ENCODE data around the gene PON3.

PON3 gene

GRCh38 chr7:95330961-95331337 lies 65.2 kb downstream of the PON3 start:
- no peak overlapping the region for H3K4me3 ChIP-seq (ENCODE audit: low read depth, low read length)
- H3K9me3 ChIP-seq (ENCODE audit: control insufficient read depth, insufficient read depth, low read length): no peaks in the 10 kb centered on the region
- no peak overlapping the region for H3K9ac ChIP-seq (ENCODE audit: low read depth, low read length)
- H3K36me3 ChIP-seq (ENCODE audit: control insufficient read depth, insufficient read depth, low read length): no peaks in the 10 kb centered on the region
- H3K4me1 ChIP-seq (ENCODE audit: control insufficient read depth, insufficient read depth, low read length): no peaks in the 10 kb centered on the region
- no peaks in the 10 kb centered on the region for H3K27me3 ChIP-seq (ENCODE audit: control insufficient read depth, insufficient read depth, low read length)

- Histone ChIP-seq H3K9ac (ENCODE audit: low read depth, low read length) (no peak overlapping the region), H3K4me1 (ENCODE audit: control insufficient read depth, insufficient read depth, low read length) (no peaks in the 10 kb centered on the region), H3K4me3 (ENCODE audit: low read depth, low read length) (no peak overlapping the region), H3K36me3 (ENCODE audit: control insufficient read depth, insufficient read depth, low read length) (no peaks in the 10 kb centered on the region), H3K9me3 (ENCODE audit: control insufficient read depth, insufficient read depth, low read length) (no peaks in the 10 kb centered on the region), H3K27me3 (ENCODE audit: control insufficient read depth, insufficient read depth, low read length) (peaks cover 3% of the 10 kb centered on the region)
These were observed 65.8 kb downstream of the PON3 start for GRCh38 chr7:95330204-95330960.

DNA sequence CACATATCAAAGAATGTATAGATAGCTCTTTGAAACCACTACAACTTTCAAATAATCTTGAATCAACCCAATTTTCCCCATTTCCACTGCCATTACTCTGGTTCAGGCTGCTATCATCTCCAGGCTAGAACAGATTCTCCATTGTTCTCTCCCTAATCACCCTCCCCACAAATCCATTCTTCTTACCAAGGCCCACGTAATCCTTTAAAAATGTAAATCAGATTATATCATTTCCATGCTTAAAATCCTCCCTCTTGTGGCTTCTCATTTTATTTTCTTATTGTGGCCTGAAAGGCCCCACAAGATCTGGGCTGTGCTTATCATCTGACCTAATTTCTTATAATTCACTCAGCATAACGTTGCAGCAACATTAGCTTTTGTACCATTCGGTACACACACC lies 68.8 kb downstream of the PON3 start:
- Histone ChIP-seq H3K4me3 (ENCODE audit: low read depth, low read length) (no peak overlapping the region), H3K4me1 (ENCODE audit: control insufficient read depth, insufficient read depth, low read length) (no peaks in the 10 kb centered on the region), H3K36me3 (ENCODE audit: control insufficient read depth, insufficient read depth, low read length) (no peaks in the 10 kb centered on the region), H3K27me3 (ENCODE audit: control insufficient read depth, insufficient read depth, low read length) (peaks cover 22% of the 10 kb centered on the region), H3K9ac (ENCODE audit: low read depth, low read length) (no peak overlapping the region), H3K9me3 (ENCODE audit: control insufficient read depth, insufficient read depth, low read length) (no peaks in the 10 kb centered on the region)

GRCh38 chr7:95324431-95324830 lies 71.7 kb downstream of the PON3 start, which contains the start of gene PON1:
Gene PON1 (minus strand): TSS chr7:95324532. CDS start chr7:95324475, 57 bp downstream.
- Histone ChIP-seq H3K27me3 (ENCODE audit: control insufficient read depth, insufficient read depth, low read length) (peaks cover 22% of the 10 kb centered on the region), H3K4me1 (ENCODE audit: control insufficient read depth, insufficient read depth, low read length) (no peaks in the 10 kb centered on the region), H3K9ac (ENCODE audit: low read depth, low read length) (peak within 1 kb of the TSS; percentile 57), H3K36me3 (ENCODE audit: control insufficient read depth, insufficient read depth, low read length) (no peaks in the 10 kb centered on the region), H3K9me3 (ENCODE audit: control insufficient read depth, insufficient read depth, low read length) (no peaks in the 10 kb centered on the region), H3K4me3 (ENCODE audit: low read depth, low read length) (peak within 1 kb of the TSS; percentile 70)

- H3K4me3 ChIP-seq (ENCODE audit: low read depth, low read length): peak overlapping the region; percentile 70
- H3K36me3 ChIP-seq (ENCODE audit: control insufficient read depth, insufficient read depth, low read length): no peaks in the 10 kb centered on the region
- H3K9me3 ChIP-seq (ENCODE audit: control insufficient read depth, insufficient read depth, low read length): no peaks in the 10 kb centered on the region
- H3K4me1 ChIP-seq (ENCODE audit: control insufficient read depth, insufficient read depth, low read length): no peaks in the 10 kb centered on the region
- no peak overlapping the region for H3K9ac ChIP-seq (ENCODE audit: low read depth, low read length)
- peaks cover 22% of the 10 kb centered on the region for H3K27me3 ChIP-seq (ENCODE audit: control insufficient read depth, insufficient read depth, low read length)
These were observed 72.6 kb downstream of the PON3 start for GRCh38 chr7:95323410-95324129.

- Histone ChIP-seq H3K36me3 (ENCODE audit: control insufficient read depth, insufficient read depth, low read length) (no peaks in the 10 kb centered on the region), H3K27me3 (ENCODE audit: control insufficient read depth, insufficient read depth, low read length) (peaks cover 22% of the 10 kb centered on the region), H3K4me3 (ENCODE audit: low read depth, low read length) (no peak overlapping the region), H3K9ac (ENCODE audit: low read depth, low read length) (no peak overlapping the region), H3K4me1 (ENCODE audit: control insufficient read depth, insufficient read depth, low read length) (no peaks in the 10 kb centered on the region), H3K9me3 (ENCODE audit: control insufficient read depth, insufficient read depth, low read length) (no peaks in the 10 kb centered on the region)
These were observed 73.3 kb downstream of the PON3 start for GRCh38 chr7:95322854-95323253.

- H3K4me1 ChIP-seq (ENCODE audit: control insufficient read depth, insufficient read depth, low read length): no peaks in the 10 kb centered on the region
- peaks cover 22% of the 10 kb centered on the region for H3K27me3 ChIP-seq (ENCODE audit: control insufficient read depth, insufficient read depth, low read length)
- no peak overlapping the region for H3K4me3 ChIP-seq (ENCODE audit: low read depth, low read length)
- no peaks in the 10 kb centered on the region for H3K36me3 ChIP-seq (ENCODE audit: control insufficient read depth, insufficient read depth, low read length)
- no peak overlapping the region for H3K9ac ChIP-seq (ENCODE audit: low read depth, low read length)
- no peaks in the 10 kb centered on the region for H3K9me3 ChIP-seq (ENCODE audit: control insufficient read depth, insufficient read depth, low read length)
These were observed 73.8 kb downstream of the PON3 start for GRCh38 chr7:95322396-95322795.

DNA sequence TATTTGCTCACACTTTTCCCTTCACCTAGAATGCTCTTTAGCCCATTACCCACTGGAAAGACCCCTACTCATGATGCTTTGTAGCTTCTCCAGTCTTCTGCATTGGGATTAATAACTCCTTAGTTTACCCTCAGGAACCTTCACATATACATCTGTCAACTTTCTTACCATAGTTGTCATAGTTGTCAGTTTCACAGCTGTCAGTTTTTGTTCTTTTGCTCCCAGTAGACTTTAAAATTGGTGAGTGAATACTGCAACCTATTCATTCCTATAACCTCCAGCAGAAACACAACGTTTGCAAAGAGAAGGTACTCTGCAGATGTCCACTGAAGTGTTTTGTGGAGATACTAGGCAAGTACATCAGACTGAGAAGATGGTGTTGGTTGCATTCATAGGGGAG lies 74.5 kb downstream of the PON3 start:
- peaks cover 22% of the 10 kb centered on the region for H3K27me3 ChIP-seq (ENCODE audit: control insufficient read depth, insufficient read depth, low read length)
- H3K4me1 ChIP-seq (ENCODE audit: control insufficient read depth, insufficient read depth, low read length): no peaks in the 10 kb centered on the region
- H3K9me3 ChIP-seq (ENCODE audit: control insufficient read depth, insufficient read depth, low read length): no peaks in the 10 kb centered on the region
- H3K9ac ChIP-seq (ENCODE audit: low read depth, low read length): no peak overlapping the region
- no peak overlapping the region for H3K4me3 ChIP-seq (ENCODE audit: low read depth, low read length)
- no peaks in the 10 kb centered on the region for H3K36me3 ChIP-seq (ENCODE audit: control insufficient read depth, insufficient read depth, low read length)

DNA sequence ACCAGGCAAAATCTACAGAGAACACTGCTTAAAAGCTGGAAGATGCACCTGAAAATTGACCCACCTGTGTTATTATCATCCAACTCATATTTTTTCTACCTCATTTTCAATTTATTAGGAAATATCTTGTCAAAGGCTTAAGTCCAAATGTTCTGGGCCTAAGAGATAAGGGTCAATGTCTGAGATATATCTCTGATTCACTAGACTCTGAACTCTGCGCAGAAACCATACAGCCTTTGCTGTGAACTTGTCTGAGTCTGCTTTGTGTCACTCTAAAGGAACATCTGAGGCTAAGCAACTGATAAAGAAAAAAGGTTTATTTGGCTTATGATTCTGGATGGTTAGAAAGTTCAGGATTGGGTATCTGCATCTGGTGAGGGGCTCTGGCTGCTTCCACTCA lies 75.5 kb downstream of the PON3 start:
- Histone ChIP-seq H3K4me1 (ENCODE audit: control insufficient read depth, insufficient read depth, low read length) (no peaks in the 10 kb centered on the region), H3K36me3 (ENCODE audit: control insufficient read depth, insufficient read depth, low read length) (no peaks in the 10 kb centered on the region), H3K4me3 (ENCODE audit: low read depth, low read length) (no peak overlapping the region), H3K27me3 (ENCODE audit: control insufficient read depth, insufficient read depth, low read length) (peaks cover 22% of the 10 kb centered on the region), H3K9me3 (ENCODE audit: control insufficient read depth, insufficient read depth, low read length) (no peaks in the 10 kb centered on the region), H3K9ac (ENCODE audit: low read depth, low read length) (no peak overlapping the region)

DNA sequence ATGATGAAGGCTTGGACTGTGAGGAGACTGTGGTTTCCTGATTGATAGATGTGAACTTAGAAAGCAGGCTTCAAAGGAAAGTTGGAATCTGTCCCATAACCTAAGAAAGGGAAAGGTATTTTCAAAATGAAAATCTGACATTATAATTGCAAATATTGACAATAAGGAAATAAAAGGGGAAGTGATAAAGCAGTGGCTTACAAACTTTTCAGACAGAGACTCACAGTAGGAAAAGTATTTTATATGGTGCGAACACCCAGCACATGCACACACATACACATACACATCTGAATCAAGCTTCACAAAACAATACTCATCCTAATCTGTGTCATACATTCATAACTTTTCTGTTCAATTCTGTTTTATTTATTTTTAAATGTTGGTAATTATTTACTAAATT lies 76.6 kb downstream of the PON3 start:
- no peak overlapping the region for H3K9ac ChIP-seq (ENCODE audit: low read depth, low read length)
- no peaks in the 10 kb centered on the region for H3K36me3 ChIP-seq (ENCODE audit: control insufficient read depth, insufficient read depth, low read length)
- H3K27me3 ChIP-seq (ENCODE audit: control insufficient read depth, insufficient read depth, low read length): peaks cover 11% of the 10 kb centered on the region
- H3K4me3 ChIP-seq (ENCODE audit: low read depth, low read length): no peak overlapping the region
- H3K9me3 ChIP-seq (ENCODE audit: control insufficient read depth, insufficient read depth, low read length): no peaks in the 10 kb centered on the region
- no peaks in the 10 kb centered on the region for H3K4me1 ChIP-seq (ENCODE audit: control insufficient read depth, insufficient read depth, low read length)

GRCh38 chr7:95318501-95319100 lies 77.6 kb downstream of the PON3 start:
- Histone ChIP-seq H3K4me1 (ENCODE audit: control insufficient read depth, insufficient read depth, low read length) (no peaks in the 10 kb centered on the region), H3K27me3 (ENCODE audit: control insufficient read depth, insufficient read depth, low read length) (peaks cover 3% of the 10 kb centered on the region), H3K36me3 (ENCODE audit: control insufficient read depth, insufficient read depth, low read length) (no peaks in the 10 kb centered on the region), H3K9ac (ENCODE audit: low read depth, low read length) (no peak overlapping the region), H3K9me3 (ENCODE audit: control insufficient read depth, insufficient read depth, low read length) (no peaks in the 10 kb centered on the region), H3K4me3 (ENCODE audit: low read depth, low read length) (no peak overlapping the region)

GRCh38 chr7:95317966-95318365 lies 78.2 kb downstream of the PON3 start:
- no peaks in the 10 kb centered on the region for H3K36me3 ChIP-seq (ENCODE audit: control insufficient read depth, insufficient read depth, low read length)
- H3K27me3 ChIP-seq (ENCODE audit: control insufficient read depth, insufficient read depth, low read length): no peaks in the 10 kb centered on the region
- no peak overlapping the region for H3K4me3 ChIP-seq (ENCODE audit: low read depth, low read length)
- H3K9me3 ChIP-seq (ENCODE audit: control insufficient read depth, insufficient read depth, low read length): no peaks in the 10 kb centered on the region
- H3K4me1 ChIP-seq (ENCODE audit: control insufficient read depth, insufficient read depth, low read length): no peaks in the 10 kb centered on the region
- H3K9ac ChIP-seq (ENCODE audit: low read depth, low read length): no peak overlapping the region

Measured in iPS-15b (cell line).